ENCODE data around the gene GAK.
A peak's percentile ranks its signal among the peaks of the same experiment; 100 is the strongest.
"Not testable (repeated sequence)": the region's sequence is repeated elsewhere in the genome, so short reads cannot be mapped to it uniquely, and the experiment has no call there.

The GAK gene

GRCh38 chr4:952881-953573 lies 20.9 kb upstream of the GAK start:
- DNase-seq, result no peak

GRCh38 chr4:951594-952468 lies 19.7 kb upstream of the GAK start:
- DNase-seq, result no peak

GRCh38 chr4:951186-951585 lies 19.1 kb upstream of the GAK start:
- no peak for DNase-seq

GRCh38 chr4:950136-951020 lies 18.3 kb upstream of the GAK start:
- no peak for DNase-seq

- no peak for DNase-seq
Observed at GRCh38 chr4:949656-950055, 17.5 kb upstream of the GAK start.

- DNase-seq, result no peak
Observed at GRCh38 chr4:948936-949300, 16.8 kb upstream of the GAK start.

- DNase-seq, result no peak
Observed at GRCh38 chr4:948101-948935, 16.2 kb upstream of the GAK start.

GRCh38 chr4:947491-947971 lies 15.4 kb upstream of the GAK start:
- DNase-seq, result no peak

- DNase-seq, result no peak
Observed at GRCh38 chr4:946517-947471, 14.7 kb upstream of the GAK start.

- DNase-seq, result no peak
Observed at GRCh38 chr4:946103-946450, 14.0 kb upstream of the GAK start.

- no peak for DNase-seq
Observed at GRCh38 chr4:945274-946102, 13.4 kb upstream of the GAK start.

- DNase-seq, result not testable (repeated sequence)
Observed at GRCh38 chr4:939508-939907, 7.4 kb upstream of the GAK start.

- no peak for DNase-seq
Observed at GRCh38 chr4:932713-933070, 576 bp upstream of the GAK start.

GRCh38 chr4:931194-931959 lies 739 bp downstream of the GAK start:
- peak; percentile 45 for DNase-seq

GRCh38 chr4:930827-931193 lies 1.3 kb downstream of the GAK start:
- DNase-seq, result peak; percentile 36

- DNase-seq, result peak; percentile 39
Observed at GRCh38 chr4:930028-930551, 2.0 kb downstream of the GAK start.

GRCh38 chr4:929096-929765 lies 2.9 kb downstream of the GAK start:
- DNase-seq, result no peak

- DNase-seq, result not testable (repeated sequence)
Observed at GRCh38 chr4:927566-927965, 4.5 kb downstream of the GAK start.

- DNase-seq, result no peak
Observed at GRCh38 chr4:926538-926937, 5.6 kb downstream of the GAK start.
